HG03378 (cell line): ENCODE results near the gene METTL9.
"Not testable (repeated sequence)": the region's sequence is repeated elsewhere in the genome, so short reads cannot be mapped to it uniquely, and the experiment has no call there.

ENCODE experiments used
- ATAC-seq: cut with Tn5 transposase; IDR thresholded peaks from one replicate; pipeline ENCODE4 v1.9.1; 2021; ENCODE audit warnings: mild to moderate bottlenecking, moderate library complexity; ENCODE audit not compliant: unreplicated experiment

The METTL9 gene

GRCh38 chr16:21634216-21634615 lies 34.8 kb downstream of the METTL9 start:
- no peak for ATAC-seq

DNA sequence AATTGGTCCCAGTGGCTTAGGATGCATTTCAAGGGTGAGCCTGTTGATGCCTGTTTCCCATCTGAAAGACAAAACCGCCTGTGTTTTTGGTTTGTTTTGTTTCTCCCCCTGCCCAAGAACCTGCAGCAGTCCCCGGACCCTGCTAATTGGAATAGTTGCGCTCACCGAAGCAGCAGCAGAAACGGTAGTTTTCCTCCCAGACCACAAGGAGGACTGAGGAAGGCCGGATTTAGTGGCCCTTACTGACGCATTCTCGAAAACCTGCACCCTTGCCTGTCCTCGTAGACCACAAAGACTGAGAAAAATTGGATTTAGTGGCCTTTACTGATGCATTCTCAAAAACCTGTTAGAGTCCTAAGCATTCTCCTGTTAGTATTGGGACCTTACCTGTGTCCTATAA lies 36.3 kb downstream of the METTL9 start:
- not testable (repeated sequence) for ATAC-seq

DNA sequence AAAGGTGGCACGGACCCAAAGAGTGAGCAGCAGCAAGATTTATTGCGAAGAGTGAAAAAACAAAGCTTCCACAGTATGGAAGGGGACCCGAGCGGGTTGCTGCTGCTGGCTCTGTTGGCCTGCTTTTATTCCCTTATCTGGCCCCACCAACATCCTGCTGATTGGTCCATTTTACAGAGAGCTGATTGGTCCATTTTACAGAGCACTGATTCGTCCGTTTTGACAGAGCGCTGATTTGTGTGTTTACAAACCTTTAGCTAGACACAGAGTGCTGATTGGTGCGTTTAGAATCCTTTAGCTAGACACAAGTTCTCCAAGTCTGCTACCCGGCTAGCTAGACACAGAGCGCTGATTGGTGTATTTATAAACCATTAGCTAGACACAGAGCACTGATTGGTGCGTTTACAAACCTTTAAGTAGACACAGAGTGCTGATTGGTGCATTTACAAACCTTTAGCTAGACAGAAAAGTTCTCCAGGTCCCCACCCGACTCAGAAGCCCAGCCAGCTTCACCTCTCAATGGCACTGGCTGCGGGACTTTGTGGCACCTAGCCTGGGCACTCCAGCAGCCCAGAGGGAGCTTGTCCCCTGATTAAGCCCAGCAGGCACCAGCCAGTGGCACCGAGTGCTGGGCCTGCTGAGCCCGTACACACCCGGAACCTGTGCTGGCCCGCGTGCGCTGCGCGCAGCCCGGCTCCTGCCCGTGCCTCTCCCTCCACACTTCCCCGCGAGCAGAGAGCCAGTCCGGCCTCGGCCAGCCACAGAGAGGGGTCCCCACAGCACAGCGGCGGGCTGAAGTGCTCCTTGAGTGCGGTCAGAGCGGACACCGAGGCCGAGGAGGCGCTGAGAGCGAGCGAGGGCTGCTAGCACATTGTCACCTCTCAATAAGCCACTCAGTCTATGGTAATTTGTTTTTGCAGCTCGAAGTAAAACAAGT lies 37.9 kb downstream of the METTL9 start:
- ATAC-seq: no peak

DNA sequence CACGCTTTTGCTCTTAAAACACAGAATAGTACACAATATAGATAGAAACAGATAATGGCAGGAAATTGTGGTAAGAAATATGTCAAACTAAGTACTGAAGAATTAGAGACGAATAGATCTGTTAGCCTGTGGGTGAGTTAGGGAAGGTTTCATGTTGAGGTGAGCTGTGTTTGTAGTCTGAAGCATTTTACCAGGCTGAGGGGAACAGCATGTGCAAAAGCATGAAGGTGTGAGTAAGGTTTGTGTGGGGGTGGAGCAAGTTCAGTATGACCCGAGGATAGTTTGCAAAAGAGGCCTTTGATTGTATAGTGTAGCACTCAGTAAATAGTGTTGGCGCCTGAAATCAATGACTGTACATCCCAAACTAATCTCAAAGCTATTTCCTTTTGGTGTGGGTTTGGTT lies 39.2 kb downstream of the METTL9 start:
- no peak for ATAC-seq

DNA sequence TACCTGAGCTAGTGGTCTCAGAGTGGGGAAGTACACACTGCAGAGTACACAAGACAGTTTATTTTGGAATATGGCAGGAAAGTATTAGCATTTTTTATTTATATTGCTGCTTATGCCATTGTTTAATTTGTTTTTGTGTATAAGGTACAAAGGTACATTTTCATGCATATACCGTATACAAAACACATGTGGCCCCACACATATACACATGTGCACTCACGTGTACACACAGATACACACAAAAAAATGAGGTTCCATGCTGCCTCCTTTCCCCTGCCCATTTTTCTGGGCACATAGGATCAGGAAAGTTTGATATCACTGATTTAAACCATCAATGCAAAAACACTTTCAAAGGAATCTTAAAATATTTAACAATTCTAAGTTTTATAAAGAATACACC lies 40.1 kb downstream of the METTL9 start:
- ATAC-seq: no peak

DNA sequence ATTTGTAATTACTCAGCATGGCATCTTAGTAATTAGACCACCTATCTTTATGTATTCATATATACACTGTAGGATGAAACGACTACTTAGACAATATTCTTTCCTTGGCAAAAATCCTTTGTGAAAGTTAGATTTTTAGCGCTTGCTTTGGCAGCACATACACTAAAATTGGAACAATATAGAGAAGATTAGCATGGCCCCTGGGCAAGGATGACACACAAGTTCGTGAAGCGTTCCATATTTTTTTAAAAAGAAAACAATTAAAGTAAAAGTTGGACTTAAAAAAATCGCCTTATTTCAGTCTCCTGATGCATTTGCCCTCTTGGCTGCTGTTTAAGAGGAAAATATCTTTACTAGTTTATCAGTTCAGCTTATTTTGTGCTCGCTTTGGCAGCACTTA lies 42.5 kb downstream of the METTL9 start:
- no peak for ATAC-seq

DNA sequence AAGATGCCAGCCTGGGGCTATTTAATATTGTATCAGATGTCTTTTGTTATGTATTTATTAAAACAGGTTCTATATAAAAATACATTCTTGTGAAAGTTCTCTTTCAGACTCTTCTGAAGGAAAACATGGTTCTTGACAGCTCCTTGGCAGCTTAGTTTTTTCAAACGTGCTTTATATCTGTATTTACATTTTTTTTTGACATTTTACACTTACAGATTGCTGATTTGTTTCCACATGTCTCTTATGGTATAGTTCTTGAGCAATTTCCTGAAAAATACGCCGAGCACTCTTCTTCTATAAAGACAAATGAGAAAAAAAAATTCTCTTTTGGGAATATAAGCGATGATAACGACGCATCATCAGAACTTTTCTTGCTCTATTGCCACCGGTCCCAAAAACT lies 43.5 kb downstream of the METTL9 start:
- no peak for ATAC-seq

GRCh38 chr16:21643785-21644184 lies 44.4 kb downstream of the METTL9 start:
- ATAC-seq: no peak

DNA sequence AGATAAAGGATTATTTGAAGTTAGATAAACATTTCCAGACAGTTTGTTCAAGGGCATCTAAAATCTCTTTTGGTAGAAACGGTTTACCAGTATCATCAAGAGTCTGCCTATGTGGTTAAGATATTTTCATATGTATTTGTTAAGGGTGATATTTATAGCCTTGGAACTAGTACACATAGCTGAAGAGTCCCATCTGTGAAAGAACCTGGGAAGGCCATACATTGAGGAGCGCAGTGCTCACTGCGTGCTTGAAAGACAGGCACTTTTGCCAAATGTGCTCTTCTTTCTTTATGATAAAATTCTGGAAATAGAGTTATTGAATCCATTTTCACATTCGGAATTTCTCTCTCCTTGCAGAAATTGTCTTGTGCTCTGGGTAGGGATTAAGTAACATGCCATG lies 45.3 kb downstream of the METTL9 start:
- ATAC-seq: no peak

- ATAC-seq: no peak
Measured at GRCh38 chr16:21645261-21645721, 45.9 kb downstream of the METTL9 start.

DNA sequence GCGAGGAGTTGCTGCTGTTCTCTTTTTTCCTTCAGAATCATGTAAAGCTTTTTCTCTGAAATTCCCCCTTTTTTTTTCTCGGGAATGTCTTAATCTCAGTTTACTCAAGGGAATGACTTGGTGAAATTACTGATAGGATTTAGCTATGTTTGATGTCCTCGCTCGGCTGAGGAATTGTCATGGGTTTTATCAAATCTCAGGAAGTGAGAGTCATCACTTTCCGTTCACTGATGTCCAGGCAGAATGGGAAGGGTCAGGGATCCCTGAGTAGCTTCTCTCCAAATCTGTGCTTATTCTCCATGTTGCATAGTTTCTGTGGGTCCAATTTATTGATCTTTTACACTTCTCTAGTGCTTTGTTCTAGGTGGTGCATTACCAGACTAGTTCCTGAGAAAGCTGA lies 46.7 kb downstream of the METTL9 start:
- no peak for ATAC-seq

GRCh38 chr16:21646721-21647561 lies 47.6 kb downstream of the METTL9 start:
- peak; percentile 88 for ATAC-seq

DNA sequence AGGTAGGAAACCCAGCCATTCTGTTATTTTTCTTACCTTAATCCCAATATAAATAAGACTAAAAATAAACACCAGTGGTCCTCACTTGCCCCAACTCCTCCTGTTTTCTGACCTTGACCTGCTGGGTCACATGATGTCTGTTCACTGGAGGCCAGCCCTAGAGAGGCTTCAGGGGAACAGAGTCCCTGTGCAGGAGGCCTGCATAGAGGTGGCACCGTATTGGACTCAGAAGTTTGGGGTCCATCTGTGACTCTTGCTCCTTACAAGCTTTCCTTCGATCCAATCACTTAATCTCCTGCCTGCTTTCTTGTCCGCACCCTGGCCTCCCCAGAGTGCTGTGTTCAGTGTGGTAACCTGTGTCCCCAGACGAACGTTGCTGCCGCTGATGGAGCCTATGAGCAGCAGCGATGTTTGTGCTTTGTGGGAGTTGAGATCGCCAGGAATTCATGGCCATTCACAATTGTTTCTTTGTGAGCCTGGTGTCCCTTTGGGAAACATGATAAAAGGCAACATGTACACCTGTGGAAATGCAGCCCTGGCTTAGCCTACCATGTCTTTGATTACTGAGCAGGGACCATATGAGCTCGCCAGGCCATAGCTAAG lies 48.3 kb downstream of the METTL9 start:
- ATAC-seq: no peak

DNA sequence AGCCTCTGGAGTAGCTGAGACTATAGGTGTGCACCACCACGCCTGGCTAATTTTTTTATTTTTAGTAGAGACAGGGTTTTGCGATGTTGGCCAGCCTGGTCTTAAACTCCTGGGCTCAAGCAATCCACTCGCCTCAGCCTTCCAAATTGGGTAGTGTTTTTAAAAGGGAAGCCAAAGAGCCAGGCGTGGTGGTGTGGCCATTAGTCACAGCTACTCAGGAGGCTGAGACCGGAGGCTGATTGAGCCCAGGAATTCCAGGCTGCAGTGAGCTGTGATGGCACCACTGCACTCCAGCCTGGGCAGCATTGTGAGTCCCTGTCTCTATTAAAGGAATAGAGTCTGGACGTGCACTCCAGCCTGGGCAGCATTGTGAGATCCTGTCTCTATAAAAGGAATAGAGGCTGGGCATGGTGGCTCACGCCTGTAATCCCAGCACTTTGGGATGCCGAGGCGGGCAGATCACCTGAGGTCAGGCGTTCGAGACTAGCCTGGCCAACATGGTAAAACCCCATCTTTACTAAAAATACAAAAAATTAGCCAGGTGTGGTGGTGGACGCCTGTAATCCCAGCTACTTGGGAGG lies 50.5 kb downstream of the METTL9 start:
- ATAC-seq: not testable (repeated sequence)

DNA sequence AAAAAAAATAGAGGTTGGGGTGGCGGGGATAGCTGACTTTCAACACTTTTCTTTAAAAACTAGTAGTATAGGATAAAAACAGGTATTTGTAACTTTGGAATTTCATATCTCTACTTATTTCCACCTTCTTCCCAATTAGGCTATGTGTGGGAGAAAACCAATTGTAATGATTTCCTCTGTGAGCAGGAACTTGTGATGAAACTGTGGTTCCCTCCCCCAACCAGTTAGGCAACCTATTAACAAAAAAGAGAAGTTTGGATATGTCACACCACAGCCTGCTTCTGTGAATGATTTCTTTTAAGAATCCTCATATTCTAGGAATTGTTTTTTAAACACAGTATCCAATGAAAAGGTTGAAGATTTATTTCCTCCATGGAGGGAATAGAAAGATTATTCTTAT lies 51.1 kb downstream of the METTL9 start:
- ATAC-seq: no peak

- ATAC-seq: no peak
Measured at GRCh38 chr16:21651515-21651914, 52.1 kb downstream of the METTL9 start.

DNA sequence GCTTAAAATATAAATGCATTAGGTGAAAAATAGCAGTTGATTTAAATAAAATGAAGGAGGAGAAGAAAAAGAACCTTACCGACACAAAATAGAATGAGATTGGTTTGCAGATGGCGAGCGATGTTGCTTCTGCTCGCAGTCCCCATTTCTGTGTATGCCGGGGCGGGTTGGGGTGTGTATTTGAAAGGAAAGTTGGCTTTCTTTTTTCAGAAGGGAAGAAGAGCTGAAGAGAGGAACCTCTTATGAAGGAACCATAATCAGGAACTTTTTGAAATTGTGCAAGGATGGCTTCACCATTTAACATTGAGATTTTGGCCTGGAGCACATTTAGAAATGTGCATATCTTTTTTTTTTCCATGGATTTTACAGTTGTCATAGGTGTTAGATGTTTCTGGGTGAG lies 53.1 kb downstream of the METTL9 start, which contains the start of gene IGSF6:
Gene IGSF6, minus strand, starts transcription at position 156 of the 400 bp plus-strand sequence. Its CDS starts 10 bp downstream, at position 146.
- ATAC-seq: no peak

GRCh38 chr16:21653571-21653970 lies 54.2 kb downstream of the METTL9 start:
- no peak for ATAC-seq

GRCh38 chr16:21654466-21654865 lies 55.1 kb downstream of the METTL9 start:
- no peak for ATAC-seq

DNA sequence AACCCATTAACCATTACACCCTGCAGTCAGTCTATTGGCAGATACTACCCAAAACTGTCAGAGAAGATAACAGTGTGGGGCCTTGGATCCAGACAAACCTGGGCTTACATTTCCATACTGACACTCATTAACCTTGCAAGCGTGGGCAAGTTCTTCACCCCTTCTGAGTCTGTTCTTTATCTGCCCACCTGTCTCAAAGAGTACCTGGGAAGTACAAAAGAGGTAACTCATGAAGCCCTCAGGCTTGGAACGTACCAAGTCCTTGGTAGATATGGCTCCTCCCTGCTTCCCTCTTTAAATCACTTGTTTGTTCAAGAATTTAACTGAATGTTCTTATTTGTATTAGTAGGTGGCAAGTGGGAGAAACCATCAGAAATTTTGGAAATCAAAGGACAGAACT lies 55.5 kb downstream of the METTL9 start:
- ATAC-seq: no peak
